NCI-H748 (cell line): ENCODE measurements around the gene SPCS3.
"Not testable (repeated sequence)": the region's sequence is repeated elsewhere in the genome, so short reads cannot be mapped to it uniquely, and the experiment has no call there.

Experiments
- DNase-seq: peaks from one replicate; lab custom pipeline; 2025; ENCODE audit not compliant: unreplicated experiment; lab: John Stamatoyannopoulos, UW

SPCS3 gene

DNA sequence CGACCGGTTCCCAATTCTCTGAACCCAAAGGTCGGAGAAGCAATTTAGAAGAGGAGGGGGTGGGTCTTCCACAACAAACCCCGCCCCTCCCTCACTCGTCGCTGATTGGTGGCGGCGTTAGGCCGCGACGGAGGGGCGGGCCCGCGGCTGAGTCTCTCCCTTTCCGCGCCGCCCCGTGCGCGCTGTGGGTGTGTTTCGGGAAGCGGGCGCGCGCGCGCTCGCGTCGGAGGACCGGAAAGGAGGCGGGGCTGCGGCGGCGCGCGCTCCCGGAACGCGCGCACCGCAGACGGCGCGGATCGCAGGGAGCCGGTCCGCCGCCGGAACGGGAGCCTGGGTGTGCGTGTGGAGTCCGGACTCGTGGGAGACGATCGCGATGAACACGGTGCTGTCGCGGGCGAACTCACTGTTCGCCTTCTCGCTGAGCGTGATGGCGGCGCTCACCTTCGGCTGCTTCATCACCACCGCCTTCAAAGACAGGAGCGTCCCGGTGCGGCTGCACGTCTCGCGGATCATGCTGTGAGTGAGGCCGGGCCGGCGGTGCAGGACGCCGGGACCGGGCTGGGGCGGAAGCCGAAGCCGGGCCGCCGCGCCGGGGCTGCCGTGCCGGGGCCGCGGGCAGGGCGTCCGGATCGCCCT lies at the start of gene SPCS3:
TSS of gene SPCS3 (plus strand) at position 263 of the 636 bp plus-strand sequence. CDS start at position 374, 111 bp downstream.
- peak; percentile 95 for DNase-seq

DNA sequence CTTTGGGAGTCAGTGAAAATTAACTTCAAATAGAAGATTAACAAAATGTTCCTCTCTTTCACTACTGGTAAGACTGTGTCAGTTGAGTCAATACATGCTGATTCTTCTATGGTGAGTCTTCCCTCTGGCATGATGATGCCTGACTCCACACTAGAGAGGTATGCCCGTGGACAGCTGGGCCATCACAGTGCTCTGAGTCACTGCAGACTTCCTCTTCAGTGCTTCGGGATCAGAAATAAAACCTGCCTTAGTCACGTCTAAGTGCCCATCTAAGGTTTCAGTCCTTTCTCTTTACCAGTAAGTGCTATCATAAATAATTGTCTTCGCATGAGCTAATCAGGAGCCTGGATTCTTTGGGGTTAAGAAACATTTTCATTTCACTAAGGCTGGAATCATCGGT lies 49.1 kb upstream of the SPCS3 start:
- DNase-seq = peak; percentile 48

DNA sequence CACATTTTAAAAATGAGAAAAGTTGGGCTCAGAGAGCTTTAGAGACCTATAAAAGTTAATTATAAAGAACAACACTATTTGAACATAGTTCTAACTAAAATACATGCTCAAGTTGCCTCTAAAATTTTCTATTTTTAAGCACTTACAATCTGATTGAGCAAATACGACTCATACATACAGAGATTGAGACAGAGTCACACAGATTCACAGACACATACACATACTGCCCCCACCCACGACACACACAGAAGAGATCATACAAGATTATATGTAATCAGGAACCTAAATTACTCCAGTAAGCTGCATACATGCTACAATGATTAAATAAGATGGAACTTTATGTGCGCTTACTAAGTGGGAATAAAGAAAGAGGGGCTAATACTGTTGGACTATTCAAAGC lies 48.0 kb upstream of the SPCS3 start:
- no peak for DNase-seq

DNA sequence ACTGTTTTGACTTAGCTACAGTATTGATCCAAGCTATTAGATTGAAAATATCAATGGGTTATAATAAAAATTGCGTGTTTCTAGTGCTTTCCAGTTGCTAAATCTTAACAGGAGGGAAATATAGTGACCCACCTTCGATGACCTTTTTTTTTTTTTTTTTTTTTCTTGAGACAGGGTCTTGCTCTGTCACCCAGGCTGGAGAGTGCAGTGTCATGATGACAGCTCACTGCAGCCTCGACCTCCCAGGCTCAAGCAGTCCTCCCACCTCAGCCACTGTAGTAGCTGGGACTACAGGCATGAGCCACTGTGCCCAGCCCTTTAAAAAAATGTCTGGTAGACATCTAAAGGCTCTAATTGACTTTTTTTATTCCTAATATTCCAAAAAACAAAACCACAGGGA lies 47.0 kb upstream of the SPCS3 start:
- DNase-seq = no peak

DNA sequence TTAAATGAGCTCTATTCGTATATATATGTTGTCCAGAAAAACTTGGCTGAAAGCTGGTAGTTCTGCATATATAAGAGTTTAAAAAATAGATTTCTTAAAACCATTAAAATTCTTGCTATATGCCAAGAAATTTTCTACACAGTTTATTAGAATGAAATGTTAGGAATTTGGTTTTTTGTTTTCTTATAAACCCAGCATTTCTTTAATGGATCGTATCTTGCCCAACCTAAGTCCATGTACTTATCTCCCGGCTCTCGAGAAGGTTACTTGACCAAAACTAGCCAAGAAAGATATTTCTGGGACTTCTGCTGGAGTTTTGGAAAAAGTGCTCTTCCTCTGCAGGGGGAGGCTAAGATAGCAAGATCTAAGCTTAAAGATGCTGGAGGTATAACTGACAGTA lies 46.0 kb upstream of the SPCS3 start:
- DNase-seq = no peak

DNA sequence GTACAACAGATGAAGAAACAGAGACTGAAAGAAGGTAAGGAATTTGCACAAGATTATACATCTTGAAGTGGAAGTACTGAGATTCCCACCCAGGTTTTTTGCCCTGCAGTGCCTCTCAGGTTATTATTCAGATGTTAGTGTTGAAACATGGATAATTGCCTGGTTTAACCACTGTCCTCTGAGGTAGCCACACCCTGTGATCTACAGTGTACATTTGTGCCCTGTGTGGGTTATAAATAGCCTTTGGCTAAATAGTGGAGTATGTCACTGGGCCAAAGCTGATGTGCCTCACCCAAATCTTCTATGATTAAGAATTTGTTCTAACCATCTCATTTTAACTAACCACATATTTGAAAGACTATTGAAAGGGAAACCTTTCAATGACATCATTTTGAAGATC lies 45.3 kb upstream of the SPCS3 start:
- DNase-seq = peak; percentile 64

DNA sequence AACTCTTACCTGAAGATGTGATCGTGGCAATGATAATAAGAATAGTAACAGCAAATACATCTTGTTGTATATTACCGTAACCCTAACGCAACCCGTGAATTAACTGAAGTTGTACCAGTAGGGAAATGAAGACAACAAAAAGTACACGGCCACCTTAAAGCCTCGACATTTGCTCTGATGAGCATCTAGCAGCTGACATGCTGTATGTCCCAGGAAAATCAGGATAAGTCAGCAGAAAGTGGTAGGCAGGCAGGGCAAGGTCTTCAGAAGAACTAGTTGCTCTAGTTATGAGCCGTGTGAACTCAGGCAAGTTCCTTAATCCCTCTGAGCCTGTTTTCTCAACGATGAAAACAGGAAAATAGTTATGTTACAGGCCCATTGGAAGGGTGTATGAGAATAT lies 43.1 kb upstream of the SPCS3 start:
- no peak for DNase-seq

DNA sequence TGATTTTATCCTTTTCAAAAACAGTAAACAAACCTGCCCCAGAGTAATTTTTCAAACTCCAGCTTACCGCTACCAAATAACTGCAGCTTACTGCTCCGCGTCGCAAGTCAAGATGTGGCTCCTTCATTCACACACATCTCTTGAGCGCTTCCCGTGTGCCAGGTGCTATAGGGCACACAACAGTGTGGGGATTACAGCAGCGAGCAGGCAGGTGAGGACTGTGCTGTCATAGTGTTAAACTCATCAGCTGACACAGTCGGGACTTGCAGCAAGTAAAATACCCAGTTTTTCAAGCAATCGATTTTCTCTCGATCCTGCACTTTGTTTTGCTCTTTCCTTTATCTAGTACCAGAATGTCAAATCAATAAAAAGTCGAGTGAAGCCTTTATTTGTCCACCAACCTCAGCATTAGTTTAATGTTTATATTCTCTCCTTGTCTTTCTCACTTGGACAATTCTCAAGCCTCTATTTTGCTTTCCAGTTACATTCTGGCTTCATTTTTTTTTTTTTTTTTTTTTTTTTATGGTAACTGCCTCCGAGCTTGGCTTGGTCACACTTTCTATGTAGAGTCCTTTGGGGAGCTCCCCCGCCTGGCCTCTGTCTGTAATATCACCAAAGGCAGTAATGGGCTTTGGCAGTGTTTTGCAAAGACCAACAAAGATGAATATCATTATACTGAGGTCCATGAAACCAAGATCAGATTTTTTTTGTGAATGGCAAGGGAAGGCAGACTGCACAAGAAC lies 42.4 kb upstream of the SPCS3 start:
- peak; percentile 66 for DNase-seq

DNA sequence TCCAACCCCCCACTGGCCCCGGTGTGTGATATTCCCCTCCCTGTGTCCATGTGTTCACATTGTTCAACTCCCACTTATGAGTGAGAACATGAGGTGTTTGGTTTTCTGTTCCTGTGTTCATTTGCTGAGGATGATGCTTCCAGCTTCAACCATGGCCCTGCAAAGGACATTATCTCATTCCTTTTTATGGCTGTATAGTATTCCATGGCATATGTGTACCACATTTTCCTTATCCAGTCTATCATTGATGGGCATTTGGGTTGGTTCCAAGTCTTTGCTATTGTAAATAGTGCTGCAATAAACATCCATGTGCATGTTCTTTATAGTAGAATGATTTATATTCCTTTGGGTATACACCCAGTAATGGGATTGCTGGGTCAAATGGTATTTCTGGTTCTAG lies 40.2 kb upstream of the SPCS3 start:
- not testable (repeated sequence) for DNase-seq

DNA sequence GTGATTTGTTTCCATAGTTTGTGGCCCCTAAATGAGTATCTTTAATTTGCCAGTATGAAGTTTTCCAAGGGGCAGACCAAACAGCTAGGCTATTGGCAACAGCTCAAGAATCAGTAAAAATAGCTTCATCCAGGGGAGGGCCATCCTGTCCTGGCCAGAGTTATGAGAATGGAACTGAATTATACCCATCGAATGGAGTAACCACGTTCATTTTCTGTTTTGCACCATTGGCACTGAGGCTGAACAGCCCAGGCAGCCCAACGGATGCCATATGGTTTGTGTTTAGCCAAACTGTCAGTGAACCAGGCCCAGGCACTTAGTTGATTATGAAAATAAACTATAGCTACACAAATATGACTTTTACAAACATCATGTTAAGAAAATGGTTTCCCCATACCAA lies 33.0 kb upstream of the SPCS3 start:
- DNase-seq = no peak

DNA sequence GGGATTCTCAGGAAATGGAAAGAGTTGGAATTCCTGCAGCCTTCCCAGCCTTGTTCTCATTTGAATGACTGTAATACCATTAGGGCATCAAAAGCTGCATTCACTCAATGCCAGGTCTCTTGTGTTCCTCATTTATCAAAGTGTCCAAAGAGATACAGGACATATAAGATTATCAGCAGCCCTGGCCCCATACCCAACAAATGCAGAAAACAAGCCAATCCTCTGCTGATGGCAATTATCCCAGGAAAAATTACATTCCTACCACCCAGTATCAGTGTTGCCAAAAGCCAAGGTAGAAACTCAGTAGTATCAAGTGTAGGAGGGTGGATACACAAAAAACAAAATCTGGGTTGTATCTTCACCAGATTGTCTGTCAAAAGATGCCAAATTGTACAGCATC lies 32.2 kb upstream of the SPCS3 start:
- no peak for DNase-seq

DNA sequence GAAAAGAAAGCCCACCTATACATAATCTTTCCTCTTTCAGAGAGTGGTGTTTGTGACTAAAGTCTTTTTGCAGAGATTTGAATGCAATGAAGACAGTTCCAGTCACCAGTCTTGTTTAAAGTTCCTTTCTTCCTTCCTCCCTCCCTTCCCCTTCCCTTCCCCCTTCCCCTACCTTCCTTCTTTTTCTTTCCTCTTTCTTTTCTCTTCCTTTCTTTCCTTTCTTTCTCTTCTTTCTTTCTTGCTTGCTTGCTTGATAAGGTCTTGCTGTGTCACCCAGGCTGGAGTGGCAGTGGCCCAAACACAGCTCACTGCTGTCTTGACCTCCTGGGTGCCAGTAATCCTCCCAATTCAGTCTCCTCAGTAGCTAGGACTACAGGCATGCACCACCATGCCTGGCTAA lies 31.7 kb upstream of the SPCS3 start:
- no peak for DNase-seq

DNA sequence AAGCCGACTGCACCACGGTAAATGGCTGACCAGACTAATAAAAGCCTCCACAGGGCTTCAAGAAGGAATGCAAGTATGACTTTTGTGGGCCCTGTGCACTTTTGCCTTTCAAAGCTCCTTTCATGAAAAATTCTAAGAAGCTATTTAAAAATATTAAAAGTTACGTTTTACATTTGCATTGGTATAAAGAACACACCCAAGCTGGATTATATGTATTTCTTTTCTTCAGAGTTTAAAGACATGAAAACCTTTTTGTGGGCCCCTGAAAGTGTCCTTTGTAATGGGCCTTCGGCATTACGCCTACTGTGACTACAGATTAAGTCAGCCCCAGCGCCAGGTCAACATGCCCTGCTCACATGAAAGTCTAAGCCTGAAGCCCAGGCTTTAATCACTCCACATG lies 30.2 kb upstream of the SPCS3 start:
- DNase-seq = no peak

DNA sequence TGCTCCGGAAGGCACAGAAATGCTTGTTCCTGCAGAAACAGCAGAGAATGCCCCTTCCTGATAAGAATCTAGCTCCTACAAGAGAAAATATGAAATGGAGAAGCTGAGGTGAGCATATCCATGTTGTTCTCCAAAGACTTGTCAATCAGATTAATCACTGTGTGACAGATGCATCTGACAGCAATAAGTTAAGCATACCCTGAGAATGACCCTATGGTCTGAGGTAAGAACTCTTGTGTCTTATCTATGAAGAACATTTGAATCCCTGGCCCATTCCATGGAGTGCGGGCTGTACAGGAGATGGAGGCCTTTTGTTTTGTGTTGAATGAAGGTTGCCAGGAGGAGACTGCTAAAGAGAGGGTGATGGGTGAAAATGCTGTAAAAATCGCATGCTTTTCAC lies 29.2 kb upstream of the SPCS3 start:
- no peak for DNase-seq

DNA sequence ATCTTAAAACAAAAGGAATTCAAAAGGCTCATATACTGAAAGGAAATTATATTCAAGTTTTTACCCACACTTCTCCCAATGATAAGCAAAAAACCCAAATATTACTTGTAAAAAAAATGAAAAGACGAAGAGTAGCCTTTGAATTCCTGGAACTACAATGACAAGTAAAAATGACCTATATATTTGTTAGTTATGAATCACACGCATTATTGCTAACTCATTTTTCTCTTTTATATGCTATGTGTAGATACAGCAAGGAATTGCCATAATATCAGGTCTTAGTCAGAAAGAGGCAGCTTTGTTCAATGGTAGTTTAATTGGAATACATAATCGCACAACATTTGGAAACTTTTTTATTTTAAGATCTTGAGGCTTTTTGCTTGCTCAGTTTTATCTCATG lies 28.0 kb upstream of the SPCS3 start:
- DNase-seq = no peak

DNA sequence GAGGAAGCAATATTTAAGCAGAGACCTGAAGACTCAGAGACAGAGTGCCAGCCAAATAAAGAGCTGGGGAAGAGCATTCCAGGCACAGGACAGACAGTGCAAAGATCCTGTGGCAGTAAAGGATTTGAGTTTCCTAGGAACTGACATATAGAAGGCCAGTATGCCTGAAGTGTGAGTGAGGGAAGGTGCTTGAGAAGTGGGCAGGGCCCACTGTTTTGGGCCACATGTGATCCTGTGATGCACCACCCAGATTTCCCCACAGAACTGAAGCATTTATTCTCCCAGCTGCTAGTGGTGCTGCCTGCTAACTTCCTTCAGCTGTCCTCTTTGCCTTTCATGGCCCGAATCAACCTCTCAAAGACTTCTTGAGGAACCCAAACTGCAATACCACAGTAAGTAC lies 26.8 kb upstream of the SPCS3 start:
- no peak for DNase-seq

DNA sequence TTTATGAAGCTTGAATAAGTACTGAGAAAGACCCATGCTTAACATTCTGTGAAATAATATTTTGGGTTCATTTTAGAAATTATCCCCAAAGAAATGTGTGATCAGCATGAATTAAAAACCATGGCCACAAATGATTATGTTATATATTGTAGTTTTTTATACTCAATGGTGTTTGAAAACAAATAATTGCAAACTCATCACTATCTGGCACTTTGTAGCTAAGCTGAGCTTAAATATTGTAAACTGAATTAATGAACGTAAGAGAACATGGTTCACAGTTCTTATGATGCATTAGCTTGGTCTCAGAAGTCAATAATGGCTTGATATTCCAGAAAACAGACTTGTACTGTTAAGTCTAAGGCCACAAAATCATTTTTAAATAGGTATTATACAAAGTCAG lies 26.1 kb upstream of the SPCS3 start:
- DNase-seq = no peak

DNA sequence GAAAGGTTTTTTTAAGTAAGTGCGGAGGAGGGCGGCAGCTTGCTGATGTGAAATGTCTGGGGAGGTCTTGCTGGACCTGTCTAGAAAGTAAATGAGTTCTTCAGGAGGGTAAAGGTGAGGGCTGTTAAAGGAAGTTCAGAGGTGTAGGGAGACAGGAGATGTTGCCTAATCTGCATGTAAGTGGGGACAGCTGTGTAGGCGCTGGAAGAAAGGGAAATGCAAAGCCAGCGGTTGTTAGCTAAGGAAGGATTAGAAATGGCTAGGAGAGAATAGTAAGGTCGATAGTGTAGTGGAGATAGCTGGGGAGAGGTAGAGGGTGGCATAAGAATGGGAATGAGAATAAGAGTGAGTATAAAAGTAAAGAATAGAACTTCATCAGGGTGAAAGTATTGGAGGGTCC lies 23.9 kb upstream of the SPCS3 start:
- not testable (repeated sequence) for DNase-seq

DNA sequence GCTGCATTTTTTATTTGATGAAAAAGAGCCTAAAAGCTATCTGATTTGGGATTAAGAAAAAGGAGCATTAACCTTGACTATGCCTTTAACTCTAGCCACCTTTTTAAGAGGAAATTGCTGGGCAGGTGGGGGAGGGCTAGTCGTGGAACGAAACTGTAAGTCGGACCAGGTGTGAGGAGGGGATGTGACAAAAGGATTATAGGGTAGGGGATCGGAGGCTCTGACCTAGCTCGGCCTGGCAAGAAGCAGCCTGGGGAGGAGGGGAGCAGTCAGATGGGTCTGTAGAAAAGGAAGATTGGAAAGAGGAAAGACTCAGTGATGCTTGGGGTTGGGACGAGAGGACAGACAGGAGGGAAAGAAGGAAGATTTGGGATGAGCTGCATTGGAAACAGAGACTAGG lies 21.1 kb upstream of the SPCS3 start:
- no peak for DNase-seq

DNA sequence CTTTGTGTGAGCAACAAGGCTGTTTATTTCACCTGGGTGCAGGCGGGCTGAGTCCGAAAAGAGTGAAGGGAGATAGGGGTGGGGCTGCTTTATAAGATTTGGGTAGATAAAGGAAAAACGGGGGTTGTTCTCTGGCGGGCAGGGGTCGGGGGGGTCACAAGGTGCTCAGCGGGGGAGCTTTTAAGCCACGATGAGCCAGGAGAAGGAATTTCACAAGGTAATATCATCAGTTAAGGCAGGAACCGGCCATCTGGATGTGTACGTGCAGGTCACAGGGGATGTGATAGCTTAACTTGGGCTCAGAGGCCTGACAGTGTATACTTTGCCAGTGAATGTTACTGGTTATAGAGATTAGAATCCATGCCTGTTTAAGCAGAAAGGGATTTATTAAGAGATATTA lies 19.7 kb upstream of the SPCS3 start:
- no peak for DNase-seq

DNA sequence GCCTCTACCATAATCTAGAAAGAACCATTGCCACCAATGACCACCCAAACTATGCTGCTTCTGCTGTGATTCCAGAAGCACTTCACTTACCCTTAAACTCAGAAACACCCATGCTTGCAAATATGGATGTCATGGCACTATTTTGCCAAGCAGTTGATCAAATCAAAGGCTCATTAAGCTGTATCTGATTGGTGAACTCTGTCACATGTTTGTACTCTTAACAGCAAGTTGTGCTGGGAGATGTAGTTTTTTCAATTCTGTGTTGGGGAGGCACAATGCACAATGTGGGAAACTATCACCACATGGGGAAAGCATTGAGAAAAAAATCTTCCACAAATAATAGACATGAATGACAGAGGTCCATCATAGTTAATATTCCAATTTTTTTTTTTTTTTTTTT lies 19.2 kb upstream of the SPCS3 start:
- DNase-seq = no peak

DNA sequence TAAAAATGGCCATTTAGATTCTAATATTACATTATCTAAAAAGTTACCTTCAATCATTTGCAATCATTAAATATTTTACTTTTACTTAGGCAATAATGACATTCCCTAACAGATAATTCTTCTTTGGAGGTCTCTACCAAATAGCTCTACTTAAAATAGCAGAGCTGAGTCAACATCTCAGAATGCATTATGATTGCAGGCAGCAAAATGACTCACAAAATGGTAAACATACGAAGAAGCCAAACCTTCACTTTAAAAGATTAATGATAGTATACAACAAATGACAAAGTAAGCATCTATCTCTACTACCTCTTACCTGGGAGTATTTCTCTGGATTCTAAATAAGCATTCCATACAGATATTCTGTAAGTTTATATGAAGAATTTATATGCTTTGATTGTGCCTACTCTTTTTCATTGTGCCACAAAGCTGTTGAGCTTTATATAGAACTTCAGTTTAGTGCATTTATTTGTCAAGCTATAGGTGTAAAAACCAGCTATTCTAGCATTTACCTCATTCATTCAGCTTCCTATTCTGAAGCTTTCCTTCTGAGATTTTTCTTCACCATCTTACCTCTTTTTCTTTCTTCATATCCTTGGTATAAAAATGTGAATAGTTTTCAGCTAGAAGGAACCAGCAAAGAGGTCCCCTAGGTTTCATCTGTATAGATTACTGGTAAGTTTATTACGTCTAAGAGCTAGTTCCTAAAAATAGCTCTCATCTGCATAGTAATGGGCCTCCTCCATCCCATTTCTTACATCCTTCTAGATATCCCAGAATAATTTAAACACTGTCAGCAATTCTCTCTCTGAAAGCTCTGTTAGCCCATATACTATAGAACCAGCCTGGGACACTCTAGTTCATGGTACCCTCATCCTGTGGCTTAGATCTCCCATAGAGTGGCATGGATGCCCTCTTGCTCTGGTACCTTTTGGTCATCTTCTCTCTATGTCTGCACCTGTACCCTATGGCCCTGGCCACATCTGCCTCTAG lies 17.2 kb upstream of the SPCS3 start:
- no peak for DNase-seq
